Upper lobe of left lung (tissue), 6 donors: ENCODE results near the gene BHMT. TPM values are rescaled to one million over a fixed set of nuclear protein-coding genes. Genes with fewer than 3 reads are reported as not detected.

Source experiments
- ATAC-seq, 2 donors: fragments of 200-7000 bp; cut with Tn5 transposase; one replicate each; pipeline ENCODE4 v1.9.1; 2022; ENCODE audit warnings: mild to moderate bottlenecking in 2 of 2, moderate library complexity in 2 of 2; ENCODE audit not compliant: low FRiP score in 2 of 2
- DNase-seq, 2 donors: peaks; one replicate each; pipeline ENCODE4 v3.0.0-alpha.2; 2019 to 2020
- H3K27ac ChIP-seq, 4 donors: fragments of 200-600 bp; sonication (generic); one replicate each; pipeline ENCODE4 v1.5.1; 2016 to 2019
- H3K27me3 ChIP-seq, 4 donors: fragments of 200-600 bp; sonication (generic); one replicate each; pipeline ENCODE4 v1.5.1; 2017 to 2019
- H3K36me3 ChIP-seq, 4 donors: fragments of 200-600 bp; sonication (generic); one replicate each; pipeline ENCODE4 v1.5.1; 2016 to 2019
- H3K4me1 ChIP-seq, 4 donors: fragments of 200-600 bp; sonication (generic); one replicate each; pipeline ENCODE4 v1.5.1; 2018 to 2019
- H3K4me3 ChIP-seq, 4 donors: fragments of 200-600 bp; sonication (generic); one replicate each; pipeline ENCODE4 v1.5.1; 2017 to 2019; ENCODE audit warnings: mild to moderate bottlenecking in 2 of 4, moderate library complexity in 1 of 4
- H3K9me3 ChIP-seq, 4 donors: fragments of 200-600 bp; sonication (generic); one replicate each; pipeline ENCODE4 v1.5.1; 2018 to 2019
- CTCF ChIP-seq, 6 experiments: fragments of 450-650 bp in 4 of 6; fragments of 200-600 bp in 2 of 6; sonication (generic) in 2 of 6; IDR thresholded peaks; one replicate each; pipeline ENCODE4 v1.5.1; 2016 to 2019; ENCODE audit warnings: antibody characterized with exemption in 6 of 6
- EP300 ChIP-seq, 4 donors: sonication (generic); formaldehyde crosslinking; IDR thresholded peaks; one replicate each; pipeline ENCODE4 v1.5.1; 2017; ENCODE audit warnings: antibody characterized with exemption in 4 of 4, control low read depth in 2 of 4
- POLR2A ChIP-seq, 4 donors: fragments of 450-650 bp; IDR thresholded peaks; one replicate each; pipeline ENCODE4 v1.5.1; 2016 to 2017; ENCODE audit warnings: antibody characterized with exemption in 4 of 4, mild to moderate bottlenecking in 2 of 4
- POLR2AphosphoS5 ChIP-seq, 2 donors: sonication (generic); formaldehyde crosslinking; IDR thresholded peaks; one replicate each; pipeline ENCODE4 v1.5.1; 2017; ENCODE audit warnings: antibody characterized with exemption in 2 of 2
- WGBS, 2 donors: methylation state at CpG; one replicate each; pipeline ENCODE4 v1.1.5; 2017 to 2018; 5-methylcytosine and 5-hydroxymethylcytosine counted together
- total RNA-seq, 6 donors: library from RNA; depleted of rRNA in 4 of 6; stranded (reverse); fragments of >200 nt in 4 of 6; gene quantifications; one replicate each; pipeline versions ENCODE4 v1.1.0 to v1.2.1, GENCODE V29; 2016 to 2021
- donor health status: DM: no; HTN: no; CAD: no; lungs with moderate emphysema.
- donor health status: DM: no; HTN: yes; CAD: no; lungs with severe emphysema.

BHMT gene
- total RNA-seq, 6 donors from 2014 or later, result 0.26 to 1.4 (median 0.84) TPM; not detected in 3

- TF ChIP-seq POLR2A (IDR thresholded peaks at IDR 0.05) (no peak), POLR2AphosphoS5 (IDR thresholded peaks at IDR 0.05) (no peak), EP300 (IDR thresholded peaks at IDR 0.05) (no peak), CTCF (IDR thresholded peaks at IDR 0.05) (no peak)
- 59 to 82% methylated on average over 4 of the region's 4 CpGs for WGBS, 2 donors
- Histone ChIP-seq H3K36me3 (no peaks in the 10 kb centered on the region), H3K27ac (no peak overlapping the region), H3K4me1 (no peaks in the 10 kb centered on the region), H3K9me3 (no peaks in the 10 kb centered on the region), H3K27me3 (no peaks in the 10 kb centered on the region), H3K4me3 (no peak overlapping the region)
- ATAC-seq (no peak), DNase-seq (peak in 1 of 2 donors; percentile 36)
Observed at GRCh38 chr5:79120221-79120620, 8.6 kb downstream of the BHMT start.

GRCh38 chr5:79122973-79123372, 11.4 kb downstream of the BHMT start:
- no peaks in the 10 kb centered on the region for H3K9me3 ChIP-seq
- no peaks in the 10 kb centered on the region for H3K27me3 ChIP-seq
- H3K4me1 ChIP-seq, result no peaks in the 10 kb centered on the region
- DNase-seq, result no peak
- no peak overlapping the region for H3K4me3 ChIP-seq
- H3K36me3 ChIP-seq, result no peaks in the 10 kb centered on the region
- ATAC-seq, result peak in 1 of 2 donors; percentile 63
- no peak overlapping the region for H3K27ac ChIP-seq
- TF ChIP-seq POLR2A (IDR thresholded peaks at IDR 0.05), result no peak
- TF ChIP-seq EP300 (IDR thresholded peaks at IDR 0.05), result no peak
- no peak for TF ChIP-seq POLR2AphosphoS5 (IDR thresholded peaks at IDR 0.05)
- TF ChIP-seq CTCF (IDR thresholded peaks at IDR 0.05), result no peak

- Histone ChIP-seq H3K4me3 (no peak overlapping the region), H3K9me3 (no peaks in the 10 kb centered on the region), H3K4me1 (no peaks in the 10 kb centered on the region), H3K27me3 (no peaks in the 10 kb centered on the region), H3K27ac (no peak overlapping the region), H3K36me3 (no peaks in the 10 kb centered on the region)
- 83% methylated on average over 1 of the region's 1 CpG for WGBS, 2 donors
- DNase-seq (no peak), ATAC-seq (no peak)
- TF ChIP-seq POLR2AphosphoS5 (IDR thresholded peaks at IDR 0.05), result no peak
Observed at GRCh38 chr5:79124607-79125006, 13.0 kb downstream of the BHMT start.

- 73 to 83% methylated on average over 6 of the region's 6 CpGs for WGBS, 2 donors
- Histone ChIP-seq H3K4me1 (peaks cover 10 to 15% (median 11%) of the 10 kb centered on the region in 4 donors), H3K36me3 (no peaks in the 10 kb centered on the region), H3K4me3 (no peak overlapping the region), H3K9me3 (no peaks in the 10 kb centered on the region), H3K27me3 (no peaks in the 10 kb centered on the region), H3K27ac (no peak overlapping the region)
- DNase-seq (no peak), ATAC-seq (no peak)
- TF ChIP-seq EP300 (IDR thresholded peaks at IDR 0.05), result no peak
- TF ChIP-seq CTCF (IDR thresholded peaks at IDR 0.05), result no peak
Observed at GRCh38 chr5:79130781-79131180, 19.2 kb downstream of the BHMT start.

GRCh38 chr5:79133121-79133656, 21.6 kb downstream of the BHMT start:
- no peaks in the 10 kb centered on the region for H3K36me3 ChIP-seq
- DNase-seq (no peak), ATAC-seq (peak in 1 of 2 donors; percentile 84)
- TF ChIP-seq EP300 (IDR thresholded peaks at IDR 0.05), result no peak
- no peak for TF ChIP-seq POLR2A (IDR thresholded peaks at IDR 0.05)
- TF ChIP-seq CTCF (IDR thresholded peaks at IDR 0.05), result peak in 5 of 6 experiments; percentile 7 to 34 (median 30)
- 5 to 10% methylated on average over 4 of the region's 4 CpGs for WGBS, 2 donors
- H3K27ac ChIP-seq, result peak overlapping the region in 2 of 4 donors; percentile 58 to 66
- H3K9me3 ChIP-seq, result no peaks in the 10 kb centered on the region
- peaks cover 10 to 15% (median 11%) of the 10 kb centered on the region in 4 donors for H3K4me1 ChIP-seq
- no peaks in the 10 kb centered on the region for H3K27me3 ChIP-seq
- peak overlapping the region in 2 of 4 donors; percentile 6 to 8 for H3K4me3 ChIP-seq
